K562 (cell line): Measurements from ENCODE around the gene HSPA5. TPM values are rescaled to one million over a fixed set of nuclear protein-coding genes. Genes with fewer than 3 reads are reported as not detected.

ENCODE experiments used
- CEBPB ChIP-seq: fragments of 450-650 bp; IDR thresholded peaks from 2 replicates; pipeline ENCODE4 v1.6.1; 2016; ENCODE audit warnings: missing genetic modification characterization, missing compliant biosample characterization
- CGGBP1 ChIP-seq: fragments of 250-450 bp; sonication (Bioruptor Pico); IDR thresholded peaks from 2 replicates; pipeline ENCODE4 v1.9.0; 2021; ENCODE audit warnings: mild to moderate bottlenecking
- CLOCK ChIP-seq: fragments of 250-450 bp; sonication (Bioruptor Pico); IDR thresholded peaks from 2 replicates; pipeline ENCODE4 v1.4.0; 2020; ENCODE audit warnings: mild to moderate bottlenecking, moderate library complexity, borderline replicate concordance
- DEAF1 ChIP-seq: fragments of 450-650 bp; formaldehyde crosslinking; IDR thresholded peaks from 2 replicates; pipeline ENCODE4 v1.4.0; 2020; ENCODE audit warnings: mild to moderate bottlenecking, moderate library complexity
- FOXO4 ChIP-seq: fragments of 450-650 bp; formaldehyde crosslinking; IDR thresholded peaks from 2 replicates; pipeline ENCODE4 v1.4.0; 2020; ENCODE audit warnings: mild to moderate bottlenecking, moderate library complexity
- SMARCB1 ChIP-seq: IDR thresholded peaks from 2 replicates; pipeline ENCODE4 v1.6.1; 2011; ENCODE audit warnings: improper control_type of control experiment, low read depth; ENCODE audit not compliant: insufficient read length
- ZNF318 ChIP-seq, 2 experiments: fragments of 450-650 bp; IDR thresholded peaks; 2 replicates each; pipeline ENCODE4 v1.6.1; 2016; ENCODE audit warnings: mild to moderate bottlenecking in 2 of 2, borderline replicate concordance in 1 of 2, low read depth in 1 of 2, moderate library complexity in 1 of 2
- ZSCAN29 ChIP-seq: fragments of 450-650 bp; IDR thresholded peaks from 2 replicates; pipeline ENCODE4 v1.6.1; 2017
- polyA plus RNA-seq, 8 experiments: library from polyadenylated mRNA; depleted of rRNA in 4 of 8; stranded (reverse) in 5 of 8; unstranded in 3 of 8; fragments of >200 nt; fragmentation: Nextera tagmentation in 2 of 8; fragmentation: Illumina TruSeq in 1 of 8; extraction: Ambion mirVana in 2 of 8; extraction: Trizol in 1 of 8; gene quantifications; 2 replicates each; pipeline versions ENCODE4 v1.2.1 to v1.2.3, GENCODE V29; 2011 to 2014; ENCODE audit warnings: inconsistent platforms in 1 of 8, missing spikeins in 1 of 8
- total RNA-seq, 7 experiments: library from RNA; depleted of rRNA in 6 of 7; stranded (reverse); fragments of >200 nt in 6 of 7; fragmentation: Illumina TruSeq in 2 of 7; extraction: Trizol in 2 of 7; gene quantifications; 2 replicates each; pipeline versions ENCODE4 v1.2.1 to v1.2.3, GENCODE V29; 2011 to 2021; ENCODE audit warnings: low replicate concordance in 1 of 7

Gene HSPA5
- total and polyA plus RNA-seq, 9 of the 15 experiments (the other 6 are each of a cell fraction or from before 2014, with no cell fraction given), result 48.0 to 265 (median 113) TPM

- 0 out of 2 replicates have a peak, but pooled peaks have one; percentile 64 for TF ChIP-seq CLOCK
- TF ChIP-seq CGGBP1 (CRISPR knock-in tag), result peak; percentile 85; the same call in 1 of the 2 replicates
- peak; percentile 93 for TF ChIP-seq CEBPB (tag)
- TF ChIP-seq FOXO4 (CRISPR knock-in tag), result no peak
- peak; percentile 11; the same call in 1 of the 2 replicates for TF ChIP-seq DEAF1 (CRISPR knock-in tag)
- no peak for TF ChIP-seq SMARCB1
- TF ChIP-seq ZNF318 (IDR thresholded peaks at IDR 0.05; ENCODE audit: borderline replicate concordance in 1 of 2, low read depth in 1 of 2), result peak; percentile 68 to 88; a peak in 2 of 4 replicates
- no peak for TF ChIP-seq ZSCAN29
Measured at GRCh38 chr9:125284855-125285254, 43.7 kb upstream of the HSPA5 start (continued).
